ENCODE measurements around the gene HSPD1.

GRCh38 chr2:197502685-197503084, 3.0 kb upstream of the HSPD1 start:
- TF ChIP-seq EZH2 (IDR thresholded peaks at IDR 0.05) (no peak), FOXP2 (optimal IDR thresholded peaks at IDR 0.05; ENCODE audit: control extremely low read depth, extremely low read length, insufficient read depth) (no peak), POLR2AphosphoS5 (IDR thresholded peaks at IDR 0.05; ENCODE audit: borderline replicate concordance, low read depth, low read length) (no peak)

All from SK-N-MC (cell line).